ENCODE measurements around the gene SFMBT1. TPM values are rescaled to one million over a fixed set of nuclear protein-coding genes. Genes with fewer than 3 reads are reported as not detected.
"Not testable (repeated sequence)": the region's sequence is repeated elsewhere in the genome, so short reads cannot be mapped to it uniquely, and the experiment has no call there.

SFMBT1 gene
- total and polyA plus RNA-seq, 2 experiments from 2014 or later, result 3.4 to 6.1 TPM

- DNase-seq (ENCODE audit: low read depth in 1 of 2, low spot score in 1 of 2), result no peak
- Histone ChIP-seq H3K27ac (no peak overlapping the region), H3K4me3 (no peak overlapping the region), H3K27me3 (peaks cover 31% of the 10 kb centered on the region), H3K36me3 (no peaks in the 10 kb centered on the region), H3K4me1 (ENCODE audit: low read depth) (no peaks in the 10 kb centered on the region), H3K9me3 (ENCODE audit: low read depth) (no peaks in the 10 kb centered on the region)
- TF ChIP-seq, protein P1, sequence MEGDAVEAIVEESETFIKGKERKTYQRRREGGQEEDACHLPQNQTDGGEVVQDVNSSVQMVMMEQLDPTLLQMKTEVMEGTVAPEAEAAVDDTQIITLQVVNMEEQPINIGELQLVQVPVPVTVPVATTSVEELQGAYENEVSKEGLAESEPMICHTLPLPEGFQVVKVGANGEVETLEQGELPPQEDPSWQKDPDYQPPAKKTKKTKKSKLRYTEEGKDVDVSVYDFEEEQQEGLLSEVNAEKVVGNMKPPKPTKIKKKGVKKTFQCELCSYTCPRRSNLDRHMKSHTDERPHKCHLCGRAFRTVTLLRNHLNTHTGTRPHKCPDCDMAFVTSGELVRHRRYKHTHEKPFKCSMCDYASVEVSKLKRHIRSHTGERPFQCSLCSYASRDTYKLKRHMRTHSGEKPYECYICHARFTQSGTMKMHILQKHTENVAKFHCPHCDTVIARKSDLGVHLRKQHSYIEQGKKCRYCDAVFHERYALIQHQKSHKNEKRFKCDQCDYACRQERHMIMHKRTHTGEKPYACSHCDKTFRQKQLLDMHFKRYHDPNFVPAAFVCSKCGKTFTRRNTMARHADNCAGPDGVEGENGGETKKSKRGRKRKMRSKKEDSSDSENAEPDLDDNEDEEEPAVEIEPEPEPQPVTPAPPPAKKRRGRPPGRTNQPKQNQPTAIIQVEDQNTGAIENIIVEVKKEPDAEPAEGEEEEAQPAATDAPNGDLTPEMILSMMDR (IDR thresholded peaks at IDR 0.05; ENCODE audit: low read depth, low read length), result no peak
Observed at GRCh38 chr3:53065841-53066480, 20.1 kb upstream of the SFMBT1 start.

DNA sequence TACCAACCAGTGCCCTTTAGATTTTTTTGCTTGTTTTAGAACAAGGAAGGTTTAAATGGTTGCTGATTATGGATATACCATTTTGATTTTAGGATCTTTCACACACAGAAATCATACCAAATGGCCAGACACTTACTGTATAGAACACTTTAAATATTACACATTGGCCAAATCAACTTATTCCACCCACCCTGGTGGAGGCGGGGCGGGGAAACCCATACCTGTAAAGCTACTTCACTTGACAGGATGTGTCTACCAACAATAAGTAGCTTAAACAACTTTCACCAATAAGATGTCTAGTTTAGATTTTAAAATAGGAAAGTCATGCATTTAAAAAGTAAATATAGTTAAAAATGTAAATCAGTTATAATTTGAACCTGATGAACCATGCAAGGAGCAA is 17.0 kb upstream of the SFMBT1 start:
- DNase-seq (ENCODE audit: low read depth in 1 of 2, low spot score in 1 of 2), result no peak
- H3K27me3 ChIP-seq, result peaks cover 45% of the 10 kb centered on the region
- H3K9me3 ChIP-seq (ENCODE audit: low read depth), result no peaks in the 10 kb centered on the region
- H3K27ac ChIP-seq, result no peak overlapping the region
- TF ChIP-seq, protein P1 (IDR thresholded peaks at IDR 0.05; ENCODE audit: low read depth, low read length), result no peak
- no peaks in the 10 kb centered on the region for H3K4me1 ChIP-seq (ENCODE audit: low read depth)
- no peak overlapping the region for H3K4me3 ChIP-seq
- no peaks in the 10 kb centered on the region for H3K36me3 ChIP-seq

GRCh38 chr3:53056442-53056841 is 10.6 kb upstream of the SFMBT1 start:
- peak in 1 of 2 donors; percentile 19 for DNase-seq (ENCODE audit: low read depth in 1 of 2, low spot score in 1 of 2)
- H3K36me3 ChIP-seq, result no peaks in the 10 kb centered on the region
- no peaks in the 10 kb centered on the region for H3K9me3 ChIP-seq (ENCODE audit: low read depth)
- H3K4me3 ChIP-seq, result no peak overlapping the region
- H3K27me3 ChIP-seq, result peaks cover 20% of the 10 kb centered on the region
- H3K27ac ChIP-seq, result no peak overlapping the region
- H3K4me1 ChIP-seq (ENCODE audit: low read depth), result no peaks in the 10 kb centered on the region
- TF ChIP-seq, protein P1 (IDR thresholded peaks at IDR 0.05; ENCODE audit: low read depth, low read length), result no peak

DNA sequence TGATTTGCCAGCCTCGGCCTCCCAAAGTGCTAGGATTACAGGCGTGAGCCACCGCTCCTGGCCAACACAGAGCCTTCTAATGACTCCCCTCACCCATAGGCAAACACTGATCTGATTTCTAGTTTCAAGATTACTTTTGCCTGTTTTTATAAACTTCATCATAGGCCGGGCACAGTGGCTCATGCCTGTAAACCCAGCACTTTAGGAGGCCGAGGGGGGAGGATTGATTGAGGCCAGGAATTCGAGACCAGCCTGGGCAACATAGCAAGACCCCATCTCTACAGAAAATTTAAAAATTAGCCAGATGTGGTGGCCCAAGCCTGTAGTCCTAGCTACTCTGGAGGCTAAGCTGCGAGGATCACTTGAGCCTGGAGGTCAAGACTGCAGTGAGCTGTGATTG is 8.4 kb upstream of the SFMBT1 start:
- not testable (repeated sequence) for H3K4me1 ChIP-seq (ENCODE audit: low read depth); DNase-seq (ENCODE audit: low read depth in 1 of 2, low spot score in 1 of 2); H3K27ac ChIP-seq; H3K9me3 ChIP-seq (ENCODE audit: low read depth); H3K36me3 ChIP-seq; H3K4me3 ChIP-seq
- peaks cover 18% of the 10 kb centered on the region for H3K27me3 ChIP-seq

- H3K27ac ChIP-seq, result no peak overlapping the region
- peaks cover 37% of the 10 kb centered on the region for H3K27me3 ChIP-seq
- TF ChIP-seq, protein P1 (IDR thresholded peaks at IDR 0.05; ENCODE audit: low read depth, low read length), result no peak
- H3K9me3 ChIP-seq (ENCODE audit: low read depth), result no peaks in the 10 kb centered on the region
- DNase-seq (ENCODE audit: low read depth in 1 of 2, low spot score in 1 of 2), result no peak
- H3K4me1 ChIP-seq (ENCODE audit: low read depth), result no peaks in the 10 kb centered on the region
- H3K4me3 ChIP-seq, result no peak overlapping the region
- no peaks in the 10 kb centered on the region for H3K36me3 ChIP-seq
Observed at GRCh38 chr3:53051929-53052328, 6.1 kb upstream of the SFMBT1 start.

- TF ChIP-seq, protein P1 (IDR thresholded peaks at IDR 0.05; ENCODE audit: low read depth, low read length), result no peak
- no peaks in the 10 kb centered on the region for H3K9me3 ChIP-seq (ENCODE audit: low read depth)
- no peaks in the 10 kb centered on the region for H3K4me1 ChIP-seq (ENCODE audit: low read depth)
- H3K27ac ChIP-seq, result no peak overlapping the region
- H3K4me3 ChIP-seq, result no peak overlapping the region
- no peaks in the 10 kb centered on the region for H3K36me3 ChIP-seq
- no peak for DNase-seq (ENCODE audit: low read depth in 1 of 2, low spot score in 1 of 2)
- H3K27me3 ChIP-seq, result peaks cover 51% of the 10 kb centered on the region
Observed at GRCh38 chr3:53049987-53050386, 4.1 kb upstream of the SFMBT1 start.

Data from cardiac muscle cell (in vitro differentiated cells and primary cell).